ENCODE measurements around the gene DACH1.

- TF ChIP-seq CTCF (IDR thresholded peaks at IDR 0.05 in 4 of 5, conservative IDR thresholded peaks at IDR 0.05 in 1 of 5) (no peak), POLR2A (IDR thresholded peaks at IDR 0.05) (no peak)
Measured at GRCh38 chr13:71517004-71517403, 350.0 kb downstream of the DACH1 start.
